GM06990 (cell line): ENCODE results near the gene ARMS2.

ENCODE experiments used
- DNase-seq: peaks from one replicate; pipeline ENCODE4 v3.0.0-alpha.2; 2011; ENCODE audit not compliant: insufficient read length; ENCODE audit errors: extremely low read depth
- H3K27me3 ChIP-seq: replicated peaks from 2 replicates; pipeline ENCODE4 v1.6.0; 2011; ENCODE audit warnings: low read length; ENCODE audit not compliant: control insufficient read depth, insufficient read depth
- H3K36me3 ChIP-seq: 2 replicates; pipeline ENCODE4 v1.5.1; 2011; ENCODE audit warnings: low read length; ENCODE audit not compliant: control insufficient read depth, insufficient read depth
- H3K4me3 ChIP-seq: replicated peaks from 2 replicates; pipeline ENCODE4 v1.5.1; 2011; ENCODE audit warnings: low read depth, mild to moderate bottlenecking, control low read depth, low read length
- CTCF ChIP-seq: IDR thresholded peaks from 2 replicates; pipeline ENCODE4 v1.5.1; 2011; ENCODE audit warnings: low read length, control low read depth, mild to moderate bottlenecking, inconsistent platforms; ENCODE audit not compliant: insufficient read depth, poor library complexity, severe bottlenecking

The ARMS2 gene

GRCh38 chr10:122454071-122454470, 382 bp upstream of the ARMS2 start:
- TF ChIP-seq CTCF: no peak
- no peaks in the 10 kb centered on the region for H3K27me3 ChIP-seq
- DNase-seq: no peak
- no peaks in the 10 kb centered on the region for H3K36me3 ChIP-seq
- no peak overlapping the region for H3K4me3 ChIP-seq

GRCh38 chr10:122455376-122456079, 1.1 kb downstream of the ARMS2 start:
- H3K4me3 ChIP-seq: no peak overlapping the region
- no peak for TF ChIP-seq CTCF
- H3K27me3 ChIP-seq: no peaks in the 10 kb centered on the region
- DNase-seq: no peak
- H3K36me3 ChIP-seq: no peaks in the 10 kb centered on the region

- no peak overlapping the region for H3K4me3 ChIP-seq
- H3K36me3 ChIP-seq: no peaks in the 10 kb centered on the region
- no peak for TF ChIP-seq CTCF
- H3K27me3 ChIP-seq: 0 out of 2 replicates have a peak, but pooled peaks cover under 1% of the 10 kb centered on the region
- DNase-seq: no peak
Observed at GRCh38 chr10:122457934-122458333, 3.5 kb downstream of the ARMS2 start.

GRCh38 chr10:122458693-122459092, 4.2 kb downstream of the ARMS2 start:
- no peak for DNase-seq
- H3K27me3 ChIP-seq: peaks cover 2% of the 10 kb centered on the region; the same call in 1 of the 2 replicates

GRCh38 chr10:122459561-122460273, 5.3 kb downstream of the ARMS2 start:
- H3K27me3 ChIP-seq: peaks cover 2% of the 10 kb centered on the region; the same call in 1 of the 2 replicates
- H3K4me3 ChIP-seq: no peak overlapping the region
- TF ChIP-seq CTCF: no peak
- H3K36me3 ChIP-seq: no peaks in the 10 kb centered on the region
- DNase-seq: no peak

More at GRCh38 chr10:122458693-122459092, 4.2 kb downstream of the ARMS2 start:
- H3K4me3 ChIP-seq: no peak overlapping the region
- H3K36me3 ChIP-seq: no peaks in the 10 kb centered on the region
- TF ChIP-seq CTCF: no peak
